ENCODE data around the gene DPP7.

Gene DPP7

DNA sequence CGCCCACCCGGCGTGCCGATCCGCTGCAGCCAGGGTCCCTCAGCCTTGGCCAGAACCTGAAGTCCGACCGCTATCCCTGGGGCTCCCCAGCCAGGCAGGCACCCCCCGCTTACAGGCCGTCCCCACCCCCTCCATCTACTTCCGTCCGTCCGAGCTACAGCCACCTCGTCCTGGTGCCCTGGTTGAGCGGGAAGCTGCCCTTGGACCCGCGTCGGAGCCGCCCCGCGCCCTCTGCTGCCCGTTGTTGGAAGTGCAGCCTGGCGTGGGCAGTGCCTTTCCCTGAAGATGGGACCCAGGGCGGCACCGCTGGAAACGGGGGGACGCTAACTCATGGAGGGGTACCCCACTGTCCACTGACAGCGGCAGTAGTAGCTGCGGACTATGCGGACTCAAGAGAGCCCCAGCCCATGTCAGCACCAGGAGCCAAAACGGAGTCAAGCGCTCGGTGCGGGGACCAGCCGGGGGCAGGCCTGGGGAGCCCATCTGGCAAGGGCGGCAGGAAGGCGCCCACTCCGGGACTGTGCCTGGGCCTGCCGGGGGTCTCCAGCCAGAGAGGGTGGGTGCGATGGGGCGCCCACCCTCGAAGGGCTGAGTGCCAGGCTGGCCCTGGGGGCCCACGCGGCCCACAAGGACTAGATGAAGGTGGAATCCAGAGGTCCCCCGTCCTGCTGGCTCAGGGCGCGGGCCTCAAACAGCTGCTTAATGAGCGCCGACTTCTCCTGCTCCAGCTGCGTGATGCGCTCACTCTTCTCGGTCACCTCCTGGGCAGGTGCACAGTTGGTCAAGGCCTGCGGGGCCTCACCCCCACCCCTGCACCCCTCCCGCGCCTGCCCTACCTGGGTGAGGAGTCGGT lies 50.3 kb downstream of the DPP7 start:
- H3K4me3 ChIP-seq (ENCODE audit: low read depth, low read length): no peak overlapping the region
- peaks cover 0 to 17% of the 10 kb centered on the region in 2 experiments; a peak in 1 of 3 replicates for H3K36me3 ChIP-seq (ENCODE audit: control insufficient read depth in 2 of 2, insufficient read depth in 1 of 2, low read length in 2 of 2)
- peaks cover 3% of the 10 kb centered on the region; the same call in 1 of the 2 replicates for H3K4me1 ChIP-seq (ENCODE audit: control insufficient read depth, insufficient read depth, low read length)
- POLR2A ChIA-PET: interaction anchor here (0.6 to 1.5 kb wide), 9 partner anchors 12 to 264 kb away, joined by 3 to 9 read pairs (median 4); partner anchors contain the start of genes MAN1B1, NPDC1, TUBB4B and UAP1L1
- no peak overlapping the region for H3K27ac ChIP-seq (ENCODE audit: extremely low read depth, low read depth, low read length)
- no peaks in the 10 kb centered on the region for H3K9me3 ChIP-seq (ENCODE audit: control insufficient read depth, insufficient read depth, low read depth, low read length)
- CTCF ChIA-PET: interaction anchor here (0.6 to 11.3 kb wide), 27 partner anchors 8 to 339 kb away, joined by 3 to 237 read pairs (median 4); partner anchors contain the start of genes ABCA2, ENTPD2, MAN1B1 and NPDC1
- peak; percentile 81 for TF ChIP-seq PRDM10 (tag by site-specific recombination; IDR thresholded peaks at IDR 0.05)
- no peak for TF ChIP-seq YY2 (tag by site-specific recombination; IDR thresholded peaks at IDR 0.05)
- TF ChIP-seq, protein P1, sequence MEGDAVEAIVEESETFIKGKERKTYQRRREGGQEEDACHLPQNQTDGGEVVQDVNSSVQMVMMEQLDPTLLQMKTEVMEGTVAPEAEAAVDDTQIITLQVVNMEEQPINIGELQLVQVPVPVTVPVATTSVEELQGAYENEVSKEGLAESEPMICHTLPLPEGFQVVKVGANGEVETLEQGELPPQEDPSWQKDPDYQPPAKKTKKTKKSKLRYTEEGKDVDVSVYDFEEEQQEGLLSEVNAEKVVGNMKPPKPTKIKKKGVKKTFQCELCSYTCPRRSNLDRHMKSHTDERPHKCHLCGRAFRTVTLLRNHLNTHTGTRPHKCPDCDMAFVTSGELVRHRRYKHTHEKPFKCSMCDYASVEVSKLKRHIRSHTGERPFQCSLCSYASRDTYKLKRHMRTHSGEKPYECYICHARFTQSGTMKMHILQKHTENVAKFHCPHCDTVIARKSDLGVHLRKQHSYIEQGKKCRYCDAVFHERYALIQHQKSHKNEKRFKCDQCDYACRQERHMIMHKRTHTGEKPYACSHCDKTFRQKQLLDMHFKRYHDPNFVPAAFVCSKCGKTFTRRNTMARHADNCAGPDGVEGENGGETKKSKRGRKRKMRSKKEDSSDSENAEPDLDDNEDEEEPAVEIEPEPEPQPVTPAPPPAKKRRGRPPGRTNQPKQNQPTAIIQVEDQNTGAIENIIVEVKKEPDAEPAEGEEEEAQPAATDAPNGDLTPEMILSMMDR (tag by site-specific recombination; IDR thresholded peaks at IDR 0.05): peak; percentile 95
- TF ChIP-seq ZFHX2 (tag by site-specific recombination; conservative IDR thresholded peaks at IDR 0.05): peak; percentile 82
- TF ChIP-seq ZNF654 (tag by site-specific recombination; IDR thresholded peaks at IDR 0.05; ENCODE audit: low read depth): peak; percentile 48
- peak; percentile 86; the same call in 1 of the 2 replicates for TF ChIP-seq ZNF2 (tag by site-specific recombination; IDR thresholded peaks at IDR 0.05)
- TF ChIP-seq SP2 (tag by site-specific recombination; IDR thresholded peaks at IDR 0.05): peak; percentile 41; the same call in 1 of the 2 replicates
- no peak for TF ChIP-seq ZNF404 (tag by site-specific recombination; IDR thresholded peaks at IDR 0.05)
- no peak for TF ChIP-seq OSR2 (tag by site-specific recombination; IDR thresholded peaks at IDR 0.05)
- peak; percentile 73 for TF ChIP-seq ZNF600 (tag by site-specific recombination; IDR thresholded peaks at IDR 0.05)
- TF ChIP-seq ZBTB17 (tag by site-specific recombination; IDR thresholded peaks at IDR 0.05): 0 out of 2 replicates have a peak, but pooled peaks have one; percentile 22
- TF ChIP-seq ZNF664 (tag by site-specific recombination; IDR thresholded peaks at IDR 0.05): no peak
- TF ChIP-seq BCL11B (tag by site-specific recombination; IDR thresholded peaks at IDR 0.05; ENCODE audit: low read depth): peak; percentile 49; the same call in 1 of the 2 replicates
- peak; percentile 64 for TF ChIP-seq ZBTB48 (tag by site-specific recombination; IDR thresholded peaks at IDR 0.05)
- TF ChIP-seq, protein P2, sequence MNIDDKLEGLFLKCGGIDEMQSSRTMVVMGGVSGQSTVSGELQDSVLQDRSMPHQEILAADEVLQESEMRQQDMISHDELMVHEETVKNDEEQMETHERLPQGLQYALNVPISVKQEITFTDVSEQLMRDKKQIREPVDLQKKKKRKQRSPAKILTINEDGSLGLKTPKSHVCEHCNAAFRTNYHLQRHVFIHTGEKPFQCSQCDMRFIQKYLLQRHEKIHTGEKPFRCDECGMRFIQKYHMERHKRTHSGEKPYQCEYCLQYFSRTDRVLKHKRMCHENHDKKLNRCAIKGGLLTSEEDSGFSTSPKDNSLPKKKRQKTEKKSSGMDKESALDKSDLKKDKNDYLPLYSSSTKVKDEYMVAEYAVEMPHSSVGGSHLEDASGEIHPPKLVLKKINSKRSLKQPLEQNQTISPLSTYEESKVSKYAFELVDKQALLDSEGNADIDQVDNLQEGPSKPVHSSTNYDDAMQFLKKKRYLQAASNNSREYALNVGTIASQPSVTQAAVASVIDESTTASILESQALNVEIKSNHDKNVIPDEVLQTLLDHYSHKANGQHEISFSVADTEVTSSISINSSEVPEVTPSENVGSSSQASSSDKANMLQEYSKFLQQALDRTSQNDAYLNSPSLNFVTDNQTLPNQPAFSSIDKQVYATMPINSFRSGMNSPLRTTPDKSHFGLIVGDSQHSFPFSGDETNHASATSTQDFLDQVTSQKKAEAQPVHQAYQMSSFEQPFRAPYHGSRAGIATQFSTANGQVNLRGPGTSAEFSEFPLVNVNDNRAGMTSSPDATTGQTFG (tag by site-specific recombination; IDR thresholded peaks at IDR 0.05; ENCODE audit: borderline replicate concordance): no peak
- peak; percentile 60 for TF ChIP-seq EGR2 (tag by site-specific recombination; IDR thresholded peaks at IDR 0.05; ENCODE audit: low read depth)
- TF ChIP-seq KLF1 (tag by site-specific recombination; IDR thresholded peaks at IDR 0.05): 0 out of 2 replicates have a peak, but pooled peaks have one; percentile 22
- TF ChIP-seq PBX3 (CRISPR knock-in tag; IDR thresholded peaks at IDR 0.05): peak; percentile 64; the same call in 1 of the 2 replicates
- TF ChIP-seq KLF9 (tag by site-specific recombination; IDR thresholded peaks at IDR 0.05; ENCODE audit: low read depth): peak; percentile 67
- TF ChIP-seq, protein P3, sequence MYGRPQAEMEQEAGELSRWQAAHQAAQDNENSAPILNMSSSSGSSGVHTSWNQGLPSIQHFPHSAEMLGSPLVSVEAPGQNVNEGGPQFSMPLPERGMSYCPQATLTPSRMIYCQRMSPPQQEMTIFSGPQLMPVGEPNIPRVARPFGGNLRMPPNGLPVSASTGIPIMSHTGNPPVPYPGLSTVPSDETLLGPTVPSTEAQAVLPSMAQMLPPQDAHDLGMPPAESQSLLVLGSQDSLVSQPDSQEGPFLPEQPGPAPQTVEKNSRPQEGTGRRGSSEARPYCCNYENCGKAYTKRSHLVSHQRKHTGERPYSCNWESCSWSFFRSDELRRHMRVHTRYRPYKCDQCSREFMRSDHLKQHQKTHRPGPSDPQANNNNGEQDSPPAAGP (tag by site-specific recombination; IDR thresholded peaks at IDR 0.05): peak; percentile 24; the same call in 1 of the 2 replicates
- no peak for TF ChIP-seq ZNF660 (tag by site-specific recombination; IDR thresholded peaks at IDR 0.05)
- TF ChIP-seq HIC1 (tag by site-specific recombination; IDR thresholded peaks at IDR 0.05): peak; percentile 85
- TF ChIP-seq ZEB2 (tag by site-specific recombination; IDR thresholded peaks at IDR 0.05): 0 out of 2 replicates have a peak, but pooled peaks have one; percentile 32
- peak; percentile 45; the same call in 1 of the 2 replicates for TF ChIP-seq IKZF3 (tag by site-specific recombination; IDR thresholded peaks at IDR 0.05)
